ENCODE measurements around the gene ADD2.
"Not testable (repeated sequence)": the region's sequence is repeated elsewhere in the genome, so short reads cannot be mapped to it uniquely, and the experiment has no call there.

The ADD2 gene, protein sequence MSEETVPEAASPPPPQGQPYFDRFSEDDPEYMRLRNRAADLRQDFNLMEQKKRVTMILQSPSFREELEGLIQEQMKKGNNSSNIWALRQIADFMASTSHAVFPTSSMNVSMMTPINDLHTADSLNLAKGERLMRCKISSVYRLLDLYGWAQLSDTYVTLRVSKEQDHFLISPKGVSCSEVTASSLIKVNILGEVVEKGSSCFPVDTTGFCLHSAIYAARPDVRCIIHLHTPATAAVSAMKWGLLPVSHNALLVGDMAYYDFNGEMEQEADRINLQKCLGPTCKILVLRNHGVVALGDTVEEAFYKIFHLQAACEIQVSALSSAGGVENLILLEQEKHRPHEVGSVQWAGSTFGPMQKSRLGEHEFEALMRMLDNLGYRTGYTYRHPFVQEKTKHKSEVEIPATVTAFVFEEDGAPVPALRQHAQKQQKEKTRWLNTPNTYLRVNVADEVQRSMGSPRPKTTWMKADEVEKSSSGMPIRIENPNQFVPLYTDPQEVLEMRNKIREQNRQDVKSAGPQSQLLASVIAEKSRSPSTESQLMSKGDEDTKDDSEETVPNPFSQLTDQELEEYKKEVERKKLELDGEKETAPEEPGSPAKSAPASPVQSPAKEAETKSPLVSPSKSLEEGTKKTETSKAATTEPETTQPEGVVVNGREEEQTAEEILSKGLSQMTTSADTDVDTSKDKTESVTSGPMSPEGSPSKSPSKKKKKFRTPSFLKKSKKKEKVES

DNA sequence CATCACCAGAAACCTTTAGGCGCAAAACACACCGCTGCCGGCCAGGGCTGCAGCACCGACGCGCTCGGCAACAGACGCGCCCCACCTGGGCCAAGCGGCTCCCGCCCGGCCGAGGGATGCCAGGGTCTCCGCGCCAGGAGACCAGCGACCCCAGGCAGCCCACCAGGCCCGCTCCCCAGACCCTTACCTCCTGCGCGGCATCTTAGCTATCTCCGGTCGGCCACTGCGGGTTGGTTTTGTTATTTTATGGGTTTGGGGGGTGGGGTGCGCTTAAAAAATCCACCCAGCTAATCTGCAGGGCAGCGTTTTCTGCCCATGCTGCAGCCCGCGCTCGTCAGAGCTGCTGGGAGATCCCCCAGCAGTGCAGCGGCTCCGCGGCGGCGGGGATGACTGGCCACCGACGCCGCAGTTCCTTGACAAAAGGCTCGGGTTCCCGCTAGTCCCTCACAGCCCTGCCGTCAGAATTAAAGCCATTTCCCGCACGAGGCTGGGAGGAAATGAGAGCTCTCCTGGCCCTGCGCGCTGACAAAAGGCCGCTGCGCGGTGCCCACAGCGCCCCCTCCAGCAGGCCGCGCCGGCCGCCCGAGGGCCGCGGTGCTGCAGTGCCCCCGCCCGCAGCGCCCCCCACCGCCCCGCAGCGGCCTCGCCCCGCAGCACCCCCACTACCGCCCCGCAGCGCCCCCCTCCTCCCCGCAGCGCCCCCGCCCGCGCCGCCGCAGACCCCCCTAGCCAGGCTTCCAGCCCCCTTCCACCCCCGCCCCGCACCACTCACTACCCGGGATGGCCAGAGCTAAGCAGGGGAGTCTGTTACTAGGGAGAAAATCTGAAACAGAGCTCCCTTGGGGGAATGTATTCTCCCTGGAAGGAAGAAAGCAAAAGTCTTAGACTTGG is at the start of gene ADD2:
ADD2 (minus strand) TSS at position 502 of the 891 bp plus-strand sequence. CDS start 61,792 bp downstream, outside the sequence.
- DNase-seq (ENCODE audit: low spot score), result no peak

DNA sequence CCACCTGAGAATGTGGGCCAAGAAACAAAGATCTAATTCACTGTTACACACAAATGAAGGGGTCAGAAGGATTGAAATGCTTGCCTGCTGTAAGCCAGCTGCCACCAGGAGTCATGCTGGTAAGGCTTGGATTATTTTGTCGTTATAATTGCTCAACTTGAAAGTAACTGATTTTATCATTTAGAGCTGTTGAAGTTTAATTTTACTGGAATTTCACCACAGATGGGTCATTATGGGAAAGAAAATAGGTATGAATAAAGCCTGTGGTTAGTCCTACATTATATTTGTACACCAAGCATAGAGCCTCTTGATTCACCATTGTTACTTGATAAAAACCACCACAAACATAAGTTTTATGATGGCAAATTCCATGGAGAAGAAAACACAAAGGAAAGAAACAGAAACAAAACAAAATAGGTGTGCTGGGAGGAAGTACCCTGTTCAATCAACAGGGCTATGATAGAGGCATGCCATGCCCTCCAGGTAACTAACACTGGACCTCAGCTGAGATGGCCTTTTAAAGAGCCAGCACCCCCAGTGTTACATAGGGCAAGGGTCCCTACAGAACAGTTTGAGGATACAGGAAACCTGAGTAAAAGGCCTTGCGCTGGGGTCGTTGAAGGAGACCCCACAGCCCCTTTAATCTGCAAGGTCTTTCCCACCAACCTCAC is 49.4 kb upstream of the ADD2 start:
- DNase-seq (ENCODE audit: low spot score), result no peak

DNA sequence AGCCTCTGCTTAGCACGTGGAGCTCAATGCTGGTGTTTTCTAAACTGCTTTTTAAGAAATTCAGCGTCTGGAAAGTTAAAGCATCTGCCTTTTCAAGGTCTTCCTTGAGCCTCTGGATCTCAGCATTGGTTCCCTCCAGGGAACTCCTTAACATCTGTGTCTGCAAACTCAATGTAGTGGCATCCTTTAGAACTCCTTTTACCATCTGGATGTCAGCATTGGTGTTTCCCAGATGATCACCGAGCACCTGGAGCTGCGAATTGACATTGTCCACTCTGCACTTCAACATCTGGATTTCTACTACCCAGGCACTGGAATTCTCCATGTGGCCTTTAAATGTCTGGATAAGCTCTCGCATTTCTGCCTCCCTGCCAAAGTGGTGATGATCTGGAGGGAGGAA is 48.7 kb upstream of the ADD2 start:
- DNase-seq (ENCODE audit: low spot score), result no peak

DNA sequence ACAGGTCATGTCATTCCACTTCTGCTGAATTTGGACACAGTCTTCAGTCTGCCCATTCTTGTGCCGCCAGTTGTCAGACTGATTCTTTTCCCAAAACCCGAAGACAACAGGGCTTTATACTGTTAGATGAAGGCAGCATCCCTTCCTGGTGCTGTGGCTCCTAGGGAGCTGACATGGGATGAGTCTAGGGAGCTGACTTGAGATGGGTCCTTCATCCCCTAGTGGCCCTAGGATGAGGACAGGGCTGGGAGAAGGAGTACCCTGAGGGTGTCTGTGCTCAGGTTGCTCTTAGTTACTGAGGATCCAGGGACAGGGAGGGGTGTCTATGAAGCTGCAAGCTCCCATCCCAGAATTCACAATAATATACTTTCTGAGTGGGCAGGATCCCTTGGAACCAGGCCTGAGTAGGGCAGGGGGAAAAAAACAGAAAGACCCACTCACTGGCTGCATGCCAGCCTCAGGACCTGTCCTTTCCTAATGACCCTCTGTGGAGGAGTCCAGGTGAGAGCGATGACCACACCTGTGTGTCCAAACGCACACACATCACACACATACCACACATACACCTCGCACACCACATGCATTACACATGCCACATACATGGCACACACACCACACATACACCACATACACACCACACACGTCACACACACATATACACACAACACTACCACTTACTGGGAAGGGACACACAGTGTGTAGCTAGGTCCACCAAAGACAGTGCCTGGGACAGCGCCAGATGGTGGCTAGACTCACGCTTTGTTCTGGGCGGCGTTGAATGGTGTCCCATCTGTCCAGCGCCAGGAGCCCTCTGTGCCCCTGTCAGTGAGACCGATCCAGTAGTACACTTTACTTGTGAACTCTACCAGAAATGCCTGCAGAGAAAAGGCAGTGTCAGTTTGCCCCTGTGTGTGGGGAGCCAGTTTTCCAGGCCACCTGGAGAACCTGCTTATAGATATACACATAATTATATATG is 41.3 kb upstream of the ADD2 start:
- no peak for DNase-seq (ENCODE audit: low spot score)

DNA sequence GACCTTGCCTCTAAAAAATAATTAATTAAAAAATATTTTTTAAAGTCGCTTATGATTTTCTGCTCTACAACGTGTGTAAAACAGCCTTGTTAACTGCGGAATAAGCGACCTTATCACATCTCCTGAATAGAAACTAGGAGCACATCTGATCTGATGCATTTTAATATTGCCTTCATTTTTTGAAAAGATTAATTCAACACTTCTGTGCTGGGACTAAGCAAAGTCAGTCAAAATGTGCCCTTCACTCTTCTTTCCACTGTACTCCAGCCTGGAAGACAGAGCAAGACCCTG is 39.8 kb upstream of the ADD2 start:
- no peak for DNase-seq (ENCODE audit: low spot score)

DNA sequence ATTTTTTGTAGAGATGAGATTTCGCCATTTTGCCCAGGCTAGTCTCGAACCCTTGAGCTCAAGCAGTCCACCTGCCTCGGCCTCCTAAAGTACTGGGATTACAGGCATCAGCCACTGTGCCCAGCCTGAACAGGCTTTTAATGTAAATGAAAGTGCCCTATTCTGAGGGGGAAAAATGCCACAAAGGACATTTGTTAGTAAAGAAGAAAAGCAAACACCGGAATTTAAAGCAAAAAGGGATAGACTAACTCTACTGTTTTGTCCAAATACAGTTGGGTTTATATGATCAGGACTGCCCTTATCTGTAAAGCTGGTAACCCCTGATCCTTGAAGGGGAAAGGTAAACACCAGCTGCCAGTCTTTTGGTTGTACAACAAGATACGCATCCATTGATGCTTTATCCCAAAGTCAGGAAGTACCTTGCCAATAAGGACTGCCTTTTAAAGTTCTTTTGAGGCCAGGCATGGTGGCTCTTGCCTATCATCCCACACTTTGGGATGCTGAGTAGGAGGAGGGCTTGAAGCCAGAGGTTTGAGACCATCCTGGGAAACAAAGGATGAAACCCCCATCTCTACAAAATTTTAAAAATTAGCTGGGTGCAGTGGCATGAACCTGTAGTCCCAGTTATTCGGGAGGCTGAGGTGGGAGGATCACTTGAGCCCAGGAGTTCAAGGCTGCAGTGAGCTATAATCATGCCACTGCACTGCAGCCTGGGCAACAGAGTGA is 39.3 kb upstream of the ADD2 start:
- DNase-seq (ENCODE audit: low spot score), result no peak

DNA sequence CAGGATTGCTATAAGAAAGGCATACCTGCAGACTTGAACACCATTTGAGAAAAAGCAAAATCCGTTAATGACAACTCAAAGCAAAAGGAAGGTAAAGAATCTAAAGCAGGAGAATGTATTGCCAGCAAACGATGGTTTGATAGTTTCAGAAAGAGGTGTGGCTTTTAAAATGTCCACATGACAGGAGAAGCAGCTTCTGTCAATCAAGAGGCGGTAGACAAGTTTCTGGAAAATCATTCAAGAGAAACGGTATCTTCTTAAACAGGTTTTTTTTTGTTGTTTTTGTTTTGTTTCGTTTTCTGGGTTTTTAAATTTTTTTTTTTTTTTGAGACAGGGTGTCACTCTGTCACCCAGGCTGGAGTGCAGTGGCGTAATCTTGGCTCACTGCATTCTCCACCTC is 38.6 kb upstream of the ADD2 start:
- no peak for DNase-seq (ENCODE audit: low spot score)

DNA sequence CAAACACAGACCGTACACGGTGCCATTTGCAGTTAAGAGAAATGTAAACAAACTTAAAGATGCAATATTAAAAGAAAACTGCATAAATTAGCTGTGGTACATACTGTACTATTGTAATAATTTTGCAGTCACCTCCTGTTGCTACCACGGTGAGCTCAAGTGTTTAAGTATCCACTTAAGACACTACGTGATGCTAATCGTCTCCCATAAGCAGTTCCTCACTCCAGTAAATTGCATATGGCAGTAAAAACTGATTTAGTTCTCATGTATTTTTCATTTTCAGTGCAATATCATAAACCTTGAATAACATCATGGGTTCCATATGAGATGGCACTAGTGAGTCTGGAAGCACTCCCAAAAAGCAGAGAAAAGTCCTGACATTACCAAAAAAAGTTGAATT is 38.0 kb upstream of the ADD2 start:
- no peak for DNase-seq (ENCODE audit: low spot score)

DNA sequence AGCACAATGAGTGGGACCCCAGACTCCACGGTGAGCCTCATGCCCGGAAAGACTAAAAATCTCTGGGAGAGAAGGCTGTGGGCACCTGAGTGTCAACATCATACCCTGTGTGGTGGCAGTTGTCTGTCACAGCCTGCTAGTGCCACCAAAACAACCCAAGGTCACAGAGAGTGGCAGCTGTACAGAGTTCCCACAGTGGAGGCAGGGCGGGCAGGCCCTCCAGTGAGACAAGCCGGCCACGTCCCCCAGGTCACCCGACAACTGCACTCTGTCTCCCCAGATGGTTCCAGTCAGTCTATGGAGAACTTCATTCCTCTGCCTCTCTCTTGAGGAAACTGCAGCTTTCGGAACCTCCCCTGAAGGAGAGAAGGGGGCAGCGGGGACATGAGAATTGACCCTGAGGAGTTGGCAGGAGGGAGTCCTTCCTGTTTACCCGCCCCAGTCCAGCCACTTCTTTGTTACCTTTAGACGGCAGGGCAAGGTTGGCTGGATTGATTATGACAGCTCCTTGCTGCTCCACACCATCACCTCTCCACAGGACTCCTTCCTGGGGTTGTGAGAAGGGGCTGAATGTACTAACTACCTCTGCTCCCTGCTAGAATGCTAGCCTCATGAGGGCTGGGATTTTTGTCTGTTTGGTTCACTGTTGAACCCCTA is 33.7 kb upstream of the ADD2 start:
- no peak for DNase-seq (ENCODE audit: low spot score)

DNA sequence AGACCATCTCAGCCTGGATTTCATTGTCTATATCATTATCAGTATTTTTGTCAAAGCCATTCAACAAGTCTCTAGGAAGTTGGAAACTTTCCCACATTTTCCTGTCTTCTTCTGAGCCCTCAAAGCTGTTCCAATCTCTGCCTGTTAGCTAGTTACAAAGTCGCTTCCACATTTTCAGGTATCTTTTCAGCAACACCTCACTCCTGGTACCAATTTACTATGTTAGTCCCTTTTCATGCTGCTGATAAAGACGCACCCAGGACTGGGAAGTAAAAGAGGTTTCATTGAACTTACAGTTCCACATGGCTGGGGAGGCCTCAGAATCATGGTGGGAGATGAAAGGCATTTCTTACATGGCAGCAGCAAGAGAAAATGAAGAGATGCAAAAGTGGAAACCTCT is 31.7 kb upstream of the ADD2 start:
- no peak for DNase-seq (ENCODE audit: low spot score)

DNA sequence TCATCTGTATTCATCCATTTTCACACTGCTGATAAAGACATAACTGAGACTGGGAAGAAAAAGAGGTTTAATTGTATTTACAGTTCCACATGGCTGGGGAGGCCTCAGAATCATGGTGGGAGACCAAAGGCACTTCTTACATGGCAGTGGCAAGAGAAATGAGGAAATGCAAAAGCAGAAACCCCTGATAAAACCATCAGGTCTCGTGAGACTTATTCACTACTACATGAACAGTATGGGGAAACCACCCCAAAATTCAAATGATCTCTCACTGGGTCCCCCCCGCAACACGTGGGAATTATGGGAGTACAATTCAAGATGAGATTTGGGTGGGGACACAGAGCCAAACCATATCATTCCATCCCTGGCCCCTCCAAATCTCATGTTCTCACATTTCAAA is 30.0 kb upstream of the ADD2 start:
- not testable (repeated sequence) for DNase-seq (ENCODE audit: low spot score)

DNA sequence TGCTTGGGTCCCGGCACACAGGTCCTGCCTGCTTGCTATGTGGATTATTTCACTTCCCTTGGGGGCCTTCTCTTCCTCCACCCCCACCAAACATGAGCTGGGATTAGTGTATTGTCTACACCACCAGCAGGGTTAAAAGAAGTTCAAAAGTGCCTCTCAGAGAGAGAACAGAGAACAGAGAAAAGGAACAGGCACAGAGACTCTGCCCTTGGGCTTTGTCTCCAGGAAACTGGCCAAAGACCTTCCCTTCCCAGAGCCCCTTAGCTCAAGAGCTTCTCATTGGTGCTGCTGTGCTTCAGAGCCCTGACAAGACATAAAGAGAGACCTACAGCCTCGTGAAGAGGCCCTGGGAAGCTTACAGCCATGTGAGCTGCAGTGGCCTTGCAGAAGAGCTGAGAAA is 29.5 kb upstream of the ADD2 start:
- no peak for DNase-seq (ENCODE audit: low spot score)

DNA sequence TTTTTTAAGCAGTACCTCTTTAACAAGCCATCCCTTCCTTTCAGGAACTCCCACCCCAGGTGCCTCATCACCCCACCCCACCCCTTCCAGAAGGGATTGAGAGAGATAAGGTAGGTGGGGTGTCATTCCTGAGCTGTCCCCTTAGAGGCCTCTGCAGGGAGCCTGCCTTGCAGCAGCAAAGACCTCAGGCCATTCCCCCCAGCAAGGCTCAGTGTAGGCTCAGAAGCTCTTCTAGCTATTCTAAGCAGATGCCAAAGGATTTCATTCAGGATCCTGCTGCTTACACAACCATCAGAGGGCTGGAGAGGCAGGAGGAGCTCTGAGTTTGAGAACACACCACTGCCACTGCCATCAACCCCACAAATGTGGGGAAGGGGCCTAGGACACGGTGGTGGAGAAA is 28.3 kb upstream of the ADD2 start:
- DNase-seq (ENCODE audit: low spot score), result no peak

DNA sequence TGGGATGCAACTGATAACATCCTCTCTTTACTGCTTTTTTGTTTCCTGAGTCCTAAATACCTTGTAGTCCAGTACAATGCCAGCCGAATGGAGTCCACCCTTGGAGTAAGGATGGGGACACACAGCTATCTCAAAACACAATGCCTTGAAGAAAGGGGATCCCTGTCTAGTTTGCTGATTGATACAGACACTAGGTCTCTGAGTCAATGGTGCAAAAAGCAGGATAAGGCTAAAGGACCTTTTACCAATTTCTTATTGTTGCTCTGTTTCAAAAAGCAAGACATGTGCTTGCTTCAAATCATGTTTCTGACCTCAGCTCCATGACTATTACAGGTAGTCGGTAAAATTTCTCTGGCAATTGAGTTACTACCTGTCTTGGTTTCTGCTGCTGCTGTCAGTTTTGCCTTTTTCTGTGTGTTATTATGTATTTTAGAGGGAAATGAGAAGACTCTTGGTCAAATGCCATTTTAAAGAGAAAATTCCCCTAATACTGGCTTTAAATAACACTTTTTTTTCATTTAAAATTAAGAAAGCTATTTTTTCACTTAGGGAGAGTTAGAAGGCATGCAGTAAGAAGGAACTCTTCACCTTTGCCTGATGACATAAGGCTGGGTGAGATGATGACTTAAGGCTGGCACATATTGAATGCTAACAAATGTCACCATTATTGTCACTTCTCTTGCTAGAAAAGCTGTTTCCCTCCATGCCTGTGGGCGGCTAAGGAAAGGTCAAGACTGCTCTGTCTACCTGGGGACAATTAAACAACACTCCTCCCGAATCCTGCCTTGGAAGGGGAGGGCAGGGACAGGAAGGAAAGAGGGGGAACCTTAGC is 27.4 kb upstream of the ADD2 start:
- DNase-seq (ENCODE audit: low spot score), result no peak

DNA sequence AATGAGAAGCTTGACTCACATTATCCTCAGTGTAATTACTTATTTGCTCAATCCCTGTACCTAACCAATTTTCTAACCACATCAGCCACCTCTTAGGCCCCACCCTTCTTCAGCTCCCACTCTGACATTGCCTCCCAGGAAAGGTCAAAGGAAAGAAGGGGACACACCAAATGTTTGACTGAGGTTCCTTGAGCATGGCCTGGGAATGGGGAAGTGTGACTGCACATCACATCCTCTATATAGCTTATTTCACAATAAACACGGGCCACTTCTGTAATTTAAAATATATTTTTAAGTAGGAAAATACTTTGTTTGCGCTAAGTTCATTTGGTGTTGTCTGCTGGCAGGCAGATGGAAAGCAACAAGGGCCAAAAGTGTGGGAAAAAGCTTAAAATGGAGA is 25.4 kb upstream of the ADD2 start:
- DNase-seq (ENCODE audit: low spot score), result no peak

DNA sequence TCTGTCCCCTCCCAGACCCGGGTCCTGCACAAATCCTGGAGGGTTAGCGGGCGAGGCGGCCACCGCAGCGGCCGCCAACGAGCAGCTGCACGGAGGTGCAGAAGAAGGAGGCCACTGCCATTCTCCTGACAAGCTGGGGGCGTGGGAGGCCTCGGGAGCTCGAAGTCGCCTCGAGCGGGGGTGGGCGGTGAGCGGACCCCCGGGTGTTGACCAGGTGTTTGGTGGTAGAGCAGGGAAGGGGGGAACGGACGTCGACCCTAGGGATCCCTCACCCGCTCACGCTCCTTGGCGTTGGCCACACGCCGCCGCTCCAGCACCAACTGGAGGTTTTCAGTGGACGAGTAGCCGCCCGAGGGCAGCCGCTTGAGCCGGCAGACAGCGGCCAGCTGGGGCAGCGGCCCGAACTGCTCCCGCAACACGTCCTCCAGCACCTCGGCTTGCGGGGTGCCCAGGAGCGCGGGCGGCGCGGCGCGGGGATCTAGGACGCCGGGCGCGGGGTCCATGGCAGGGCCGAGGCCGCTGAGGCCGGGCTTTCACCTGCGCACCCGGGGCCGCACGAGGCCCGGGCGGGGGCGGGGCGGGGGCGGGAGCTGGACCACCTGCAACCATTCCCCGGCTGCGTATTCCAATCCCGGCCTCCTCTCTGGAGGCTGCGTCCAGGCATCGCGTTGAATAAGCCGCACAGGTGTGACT is 22.3 kb upstream of the ADD2 start, which contains the start of gene FIGLA:
FIGLA (minus strand) TSS at position 508 of the 693 bp plus-strand sequence; CDS start at position 503, 5 bp downstream.
- no peak for DNase-seq (ENCODE audit: low spot score)

DNA sequence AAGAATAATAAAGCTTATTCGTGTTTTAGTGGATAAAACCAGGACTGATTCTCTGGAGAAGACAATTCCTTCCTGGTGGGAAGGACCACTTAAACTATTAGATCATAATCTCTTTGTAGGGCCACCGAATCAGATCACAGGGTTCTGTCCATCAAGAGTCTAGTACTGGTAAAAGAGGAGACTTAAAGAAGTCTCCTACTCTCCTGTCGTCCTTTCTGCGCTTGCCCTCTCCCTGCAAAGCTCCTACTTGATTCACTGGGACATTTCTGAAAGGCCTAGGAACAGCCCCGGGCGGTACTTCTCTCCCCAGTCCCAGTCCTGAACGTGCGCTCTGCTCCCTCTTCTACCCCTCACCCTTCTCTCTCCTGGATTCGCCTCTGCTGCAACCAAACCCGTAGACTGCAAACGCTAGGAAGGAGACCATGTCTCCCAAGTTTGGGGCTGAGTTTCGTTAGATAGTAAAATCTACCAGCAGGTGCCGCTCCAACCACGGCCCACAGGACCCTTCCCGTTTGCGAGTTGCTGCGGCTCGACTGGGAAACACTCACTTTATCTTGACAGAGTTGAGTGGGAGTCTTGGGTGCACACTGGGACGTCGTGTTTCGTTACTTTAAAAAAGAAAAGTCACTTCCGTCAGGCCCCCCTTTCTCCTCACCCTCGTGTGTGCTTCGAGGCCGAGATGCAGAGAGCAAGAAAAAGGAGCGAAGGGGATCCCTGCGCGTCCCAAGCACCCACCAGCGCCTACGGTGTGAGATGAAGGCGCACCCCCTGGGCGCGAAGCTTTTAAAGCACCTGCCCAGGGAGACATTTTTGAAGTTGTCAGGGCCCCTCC is 21.5 kb upstream of the ADD2 start:
- peak; percentile 53 for DNase-seq (ENCODE audit: low spot score)

Measured in NAMALWA (cell line).